ENCODE data around the gene CSTF2T.
"Not testable (repeated sequence)": the region's sequence is repeated elsewhere in the genome, so short reads cannot be mapped to it uniquely, and the experiment has no call there.

The CSTF2T gene

DNA sequence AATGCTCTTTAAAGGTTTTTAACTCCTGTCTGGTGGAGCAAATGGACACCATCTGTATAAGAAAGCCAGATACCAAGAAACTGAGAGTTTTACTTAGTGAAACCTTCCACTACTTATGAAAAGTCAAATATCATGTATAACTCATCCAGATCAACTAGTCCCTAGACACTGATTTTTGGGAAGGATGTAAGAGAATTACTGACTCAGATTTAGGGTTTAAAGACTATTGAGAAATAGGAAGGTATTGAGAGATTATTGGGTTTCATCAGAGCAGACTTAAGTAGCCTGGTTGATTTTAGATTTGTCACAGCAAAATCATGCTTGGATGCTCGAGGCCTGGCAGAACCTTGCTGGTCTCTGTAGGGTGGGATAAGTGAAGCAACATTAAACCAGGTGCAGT, 3.1 kb downstream of the CSTF2T start:
- DNase-seq (ENCODE audit: low read depth), result no peak

DNA sequence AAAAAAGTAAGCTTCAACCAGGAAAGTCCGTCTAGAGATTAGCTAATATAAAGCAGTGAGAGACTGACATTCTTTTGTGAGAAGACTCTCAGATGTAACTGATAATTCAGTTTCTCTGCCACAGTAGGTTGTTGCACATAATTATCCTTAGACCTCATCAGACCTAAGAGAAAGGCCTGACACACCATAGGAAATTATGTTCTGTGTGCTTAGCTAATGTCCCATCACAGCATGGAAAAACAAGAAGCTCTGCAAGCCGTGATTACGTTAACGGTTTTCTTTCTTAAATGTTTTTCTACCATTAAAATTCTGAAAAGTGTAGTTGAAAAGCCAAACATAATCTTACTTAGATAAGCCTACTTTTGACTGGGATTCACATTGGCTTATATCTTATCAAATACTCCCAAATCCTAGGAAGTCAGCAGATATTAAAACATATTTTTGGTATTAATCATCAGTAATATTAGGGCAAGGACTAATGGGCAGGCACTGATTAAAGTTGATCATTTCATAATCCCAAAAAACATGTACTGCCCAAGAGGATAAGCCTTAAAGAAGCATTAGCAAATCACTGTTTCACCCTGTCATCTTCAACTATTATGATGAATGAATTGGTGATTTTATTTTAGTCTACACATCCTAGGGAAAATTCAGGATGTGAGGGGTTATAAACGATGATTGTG, 5.2 kb downstream of the CSTF2T start:
- no peak for DNase-seq (ENCODE audit: low read depth)

DNA sequence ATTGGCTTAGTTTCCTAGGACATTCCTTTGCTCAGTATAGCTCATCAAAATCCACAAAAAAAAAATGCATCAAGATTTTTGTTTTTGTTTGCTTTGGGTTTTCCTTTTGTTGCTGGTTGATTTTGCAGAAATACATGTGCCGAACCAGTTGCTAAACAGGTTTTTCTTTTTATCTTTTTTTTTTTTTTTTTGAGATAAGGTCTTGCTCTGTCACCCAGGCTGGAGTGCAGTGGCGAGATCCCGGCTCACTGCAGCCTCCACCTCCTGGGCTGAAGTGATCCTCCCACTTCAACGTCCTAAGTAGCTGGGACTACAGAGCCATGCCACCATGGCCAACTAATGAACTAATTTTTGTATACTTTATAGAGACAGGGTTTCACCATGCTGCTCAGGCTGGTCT, 8.3 kb downstream of the CSTF2T start:
- no peak for DNase-seq (ENCODE audit: low read depth)

DNA sequence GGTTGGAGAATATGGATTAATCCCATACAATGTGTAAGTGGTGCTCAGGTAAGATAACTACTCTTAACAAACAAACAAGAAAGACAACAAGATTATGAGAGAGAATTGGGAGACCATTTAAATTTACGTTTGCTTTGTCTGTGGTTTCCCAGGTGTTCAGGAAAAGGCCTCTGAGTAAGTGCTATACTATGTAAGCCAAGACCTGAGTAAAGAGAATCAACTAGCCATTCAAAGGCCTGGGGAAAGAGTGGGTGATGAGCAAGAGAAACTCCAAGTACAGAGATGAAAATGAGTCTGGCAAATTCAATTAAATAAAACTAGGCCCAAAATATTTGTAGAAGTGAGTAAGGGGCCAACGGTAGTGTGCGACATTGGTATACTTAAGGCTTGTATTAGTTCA, 9.9 kb downstream of the CSTF2T start:
- DNase-seq (ENCODE audit: low read depth), result no peak

DNA sequence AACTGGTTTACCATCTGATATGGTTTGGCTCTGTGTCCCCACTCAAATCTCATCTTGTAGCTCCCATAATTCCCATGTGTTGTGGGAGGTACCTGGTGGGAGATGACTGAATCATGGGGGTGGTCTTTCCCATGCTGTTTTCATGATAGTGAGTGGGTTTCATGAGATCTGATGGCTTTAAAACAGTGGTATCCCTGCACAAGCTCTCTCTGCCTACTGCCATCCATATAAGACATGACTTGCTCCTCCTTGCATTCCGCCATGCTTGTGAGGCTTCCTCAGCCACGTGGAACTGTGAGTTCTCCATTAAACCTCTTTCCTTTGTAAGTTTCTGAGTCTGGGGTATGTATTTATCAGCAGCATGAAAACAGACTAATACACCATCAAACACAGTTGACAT, 10.6 kb downstream of the CSTF2T start:
- DNase-seq (ENCODE audit: low read depth), result not testable (repeated sequence)

DNA sequence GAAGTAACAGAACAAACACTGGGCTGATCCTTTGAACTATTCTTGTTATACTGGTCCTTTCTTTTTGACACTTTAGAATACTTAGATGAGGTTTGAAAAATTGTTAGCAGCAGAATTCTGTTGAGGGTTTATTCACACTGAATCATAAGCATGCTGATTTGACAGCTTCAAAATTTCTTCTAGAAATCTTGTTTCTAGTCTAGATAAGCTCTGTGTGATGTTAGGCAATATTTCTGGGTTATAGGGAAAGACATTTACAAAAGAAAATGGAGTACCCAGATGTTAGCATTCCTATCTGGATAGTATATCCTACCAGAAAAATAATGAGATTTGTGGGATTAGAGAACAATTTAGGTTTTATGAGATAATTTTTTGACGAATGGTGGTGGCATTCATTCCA, 12.1 kb downstream of the CSTF2T start:
- DNase-seq (ENCODE audit: low read depth), result no peak

DNA sequence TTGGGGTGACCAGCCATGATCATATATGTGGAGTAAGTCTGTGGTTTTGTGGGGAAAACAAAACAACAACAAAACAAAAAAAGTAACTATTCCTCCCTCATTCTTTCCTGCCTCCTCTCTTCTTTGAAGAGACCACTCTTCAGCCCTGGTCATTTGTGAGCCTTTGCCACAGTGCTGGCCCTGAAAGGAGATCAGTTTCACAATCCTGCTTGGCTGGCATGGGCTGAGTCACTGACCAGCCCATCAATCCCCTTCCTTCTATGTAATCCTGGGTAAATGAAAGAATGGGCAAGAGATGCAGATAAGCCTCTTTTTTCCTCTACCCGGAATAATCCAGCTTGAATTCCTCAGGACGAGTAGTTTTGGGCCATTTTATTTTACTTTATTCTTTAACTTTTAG, 13.6 kb downstream of the CSTF2T start:
- no peak for DNase-seq (ENCODE audit: low read depth)

DNA sequence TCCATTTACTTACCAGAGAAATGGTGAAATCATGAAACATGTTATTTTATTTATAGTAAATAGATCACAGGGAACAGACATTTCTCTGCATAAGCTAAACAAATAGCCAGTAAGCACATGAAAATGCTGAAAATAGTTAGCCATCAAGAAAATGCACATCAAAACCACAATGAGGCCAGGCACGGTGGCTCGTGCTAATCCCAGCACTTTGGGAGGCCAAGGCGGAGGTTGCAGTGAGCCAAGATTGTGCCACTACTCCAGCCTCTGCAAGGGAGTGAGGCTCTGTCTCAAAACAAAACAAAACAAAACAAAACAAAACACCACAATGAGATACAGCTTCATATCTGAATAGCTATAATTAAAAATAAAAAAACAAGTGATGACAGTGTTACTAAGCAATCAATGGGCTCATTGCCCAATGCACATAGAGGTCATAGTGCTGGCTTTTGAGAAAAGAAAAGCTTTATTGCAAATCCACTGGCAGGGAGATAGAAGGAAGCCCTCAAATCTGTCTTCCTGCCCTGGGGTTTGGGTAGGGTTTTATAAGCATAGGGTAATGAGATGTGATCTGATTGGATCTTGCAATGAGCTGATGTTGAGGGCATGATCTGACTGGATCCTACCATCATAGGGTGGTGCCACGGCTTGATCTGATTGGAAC, 16.2 kb downstream of the CSTF2T start:
- no peak for DNase-seq (ENCODE audit: low read depth)

DNA sequence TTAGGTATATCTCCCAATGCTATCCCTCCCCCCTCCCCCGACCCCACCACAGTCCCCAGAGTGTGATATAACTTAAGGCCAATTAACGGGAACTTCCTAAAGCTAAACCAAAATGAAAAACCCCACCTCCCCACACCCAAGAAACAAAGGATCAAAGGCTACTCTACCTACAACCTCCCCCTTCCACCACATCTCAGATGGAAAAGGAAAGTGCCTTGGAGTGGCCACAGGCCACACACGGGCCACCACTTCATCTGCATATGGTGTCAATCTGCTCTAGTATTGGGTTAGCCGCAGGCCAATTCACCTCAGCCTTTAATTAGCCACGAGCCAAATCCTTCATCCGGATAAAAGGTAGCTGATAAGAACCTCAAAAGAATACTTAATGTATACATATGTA, 19.6 kb downstream of the CSTF2T start:
- no peak for DNase-seq (ENCODE audit: low read depth)

DNA sequence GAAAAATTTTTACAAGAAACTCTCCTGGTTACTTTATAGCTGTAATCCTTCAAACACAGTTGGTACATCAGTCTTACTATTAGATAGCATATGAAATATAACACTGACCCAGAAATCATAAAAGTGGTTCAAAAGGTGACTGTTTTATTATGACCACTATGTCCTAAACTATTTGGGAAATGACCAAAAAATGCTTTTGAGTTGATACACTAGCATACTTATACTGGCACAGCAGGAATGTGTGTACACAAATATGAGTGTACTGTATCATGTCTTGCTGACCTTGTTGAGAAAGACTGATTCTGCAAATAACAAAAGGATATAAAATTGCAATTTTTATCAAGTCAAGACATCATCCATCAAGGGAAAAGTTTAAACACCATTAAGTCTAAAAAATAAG, 24.3 kb downstream of the CSTF2T start:
- DNase-seq (ENCODE audit: low read depth), result no peak

DNA sequence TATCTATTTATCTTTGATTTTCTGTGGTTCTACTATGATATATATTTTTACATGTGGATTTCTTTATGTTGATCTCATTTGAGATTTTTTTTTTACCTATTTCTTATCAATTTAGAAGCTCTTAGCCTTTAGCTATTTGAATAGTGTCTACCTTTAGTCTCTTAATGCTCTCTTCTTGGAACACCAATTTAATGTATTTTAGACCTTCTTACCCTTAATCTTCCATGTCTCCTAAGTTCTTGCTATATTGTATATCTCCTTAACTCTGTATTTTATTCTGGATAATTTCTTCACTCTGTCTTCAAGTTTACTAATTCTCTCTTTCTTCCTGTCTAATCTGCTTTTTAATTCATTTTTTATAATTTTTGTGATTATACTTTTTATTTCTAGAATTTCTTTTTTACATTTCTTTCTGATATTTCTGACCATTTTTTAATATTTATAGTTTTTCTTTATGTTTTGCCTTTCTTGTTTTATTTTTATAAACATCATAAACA, 27.3 kb downstream of the CSTF2T start:
- no peak for DNase-seq (ENCODE audit: low read depth)

DNA sequence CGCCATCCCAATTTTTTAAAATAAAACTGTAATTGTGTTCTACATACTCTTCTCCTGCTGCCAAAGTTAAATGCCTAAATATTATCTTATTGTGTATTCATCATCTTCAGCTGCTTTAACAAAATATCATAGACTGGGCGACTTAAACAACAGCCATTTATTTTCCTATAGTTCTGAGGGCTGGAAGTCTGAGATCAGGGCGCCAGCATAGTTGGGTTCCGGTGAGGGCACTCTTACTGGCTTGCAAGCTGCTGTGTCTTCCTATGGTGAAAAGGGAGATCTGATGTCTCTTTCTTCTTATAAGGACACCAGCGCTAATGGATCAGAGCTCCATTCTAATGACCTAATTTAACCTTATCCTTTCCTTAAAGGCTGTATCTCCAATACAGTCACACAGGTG, 30.4 kb downstream of the CSTF2T start:
- DNase-seq (ENCODE audit: low read depth), result no peak

DNA sequence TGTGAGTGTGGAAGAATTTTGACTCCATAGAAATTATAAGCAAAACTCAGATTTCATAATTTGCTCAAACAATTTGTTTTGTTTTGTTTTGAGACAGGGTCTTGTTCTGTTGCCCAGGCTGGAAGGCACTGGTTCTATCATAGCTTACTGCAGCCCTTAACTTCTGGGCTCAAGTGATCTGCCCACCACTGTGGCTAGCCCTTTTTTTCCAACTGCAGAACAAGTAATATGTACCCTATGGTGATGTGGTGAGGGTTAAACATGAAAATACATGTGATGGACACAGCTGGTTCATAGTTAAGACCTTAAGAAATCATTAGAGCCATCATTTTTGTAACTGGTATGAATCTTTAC, 31.1 kb downstream of the CSTF2T start:
- no peak for DNase-seq (ENCODE audit: low read depth)

DNA sequence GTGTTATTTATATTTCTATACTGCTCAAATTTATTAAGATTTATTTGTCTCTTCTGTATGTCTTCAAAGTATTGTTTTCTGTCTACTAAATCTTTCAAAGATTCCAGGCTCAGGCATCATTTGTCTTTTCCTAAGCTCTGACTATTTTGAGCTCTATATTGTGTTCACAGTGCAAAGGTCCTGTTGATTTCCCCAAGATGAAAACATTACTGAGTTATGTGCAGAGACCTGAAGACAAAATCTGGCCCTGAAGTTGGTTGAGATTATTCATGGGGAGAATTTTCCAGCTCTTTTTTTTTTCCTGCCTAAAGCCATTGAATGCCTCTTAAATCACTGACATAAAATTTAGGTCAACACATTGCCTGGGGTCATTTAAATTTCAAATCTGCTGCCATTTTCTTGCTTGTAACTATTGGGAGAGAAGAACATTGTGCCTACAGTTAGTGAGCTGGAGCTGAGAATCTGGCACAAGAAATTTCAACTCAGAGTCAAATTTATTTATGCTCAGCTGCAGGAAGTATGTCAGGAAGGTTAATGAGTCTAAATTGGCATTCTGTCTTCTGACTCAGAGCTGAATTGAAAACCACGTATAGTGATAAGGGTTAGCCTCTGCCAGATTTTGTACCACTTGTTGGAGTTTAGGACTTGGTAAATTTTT, 31.6 kb downstream of the CSTF2T start:
- no peak for DNase-seq (ENCODE audit: low read depth)

DNA sequence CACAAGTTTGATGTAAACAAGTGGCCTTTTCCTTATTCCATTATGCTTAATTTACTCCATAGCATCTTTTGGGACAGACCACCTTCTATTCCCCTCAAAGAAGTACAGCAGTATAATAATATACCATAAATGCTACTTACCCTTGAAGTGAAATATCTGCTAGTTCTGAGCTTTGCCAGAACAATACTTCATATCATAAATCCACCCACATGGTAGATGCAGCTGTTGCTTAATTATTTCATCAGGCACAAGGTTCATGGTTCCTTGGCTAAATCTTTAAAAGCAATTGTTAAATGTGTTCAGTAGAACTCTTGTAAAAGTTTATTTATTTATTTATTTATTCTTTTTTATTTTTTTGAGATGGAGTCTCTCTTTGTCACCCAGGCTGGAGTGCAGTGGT, 32.9 kb downstream of the CSTF2T start:
- DNase-seq (ENCODE audit: low read depth), result no peak

DNA sequence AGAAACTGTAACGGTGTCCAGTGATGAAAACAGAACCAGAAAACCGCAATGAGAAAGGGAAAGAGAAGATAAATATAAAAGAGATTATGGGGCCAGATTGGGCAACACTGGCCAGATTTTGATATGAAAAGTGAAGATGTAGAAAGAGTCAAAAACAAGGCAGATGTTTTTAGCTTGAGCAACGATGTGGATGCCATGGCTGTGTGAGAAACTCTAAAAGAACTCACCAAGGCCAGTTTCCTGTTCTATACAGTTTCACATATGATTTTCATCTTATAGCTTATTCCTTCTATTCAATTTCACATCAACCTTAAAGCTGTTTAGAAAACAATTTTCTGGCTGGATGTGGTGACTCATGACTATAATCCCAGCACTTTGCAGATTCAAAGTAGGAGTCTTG, 36.3 kb downstream of the CSTF2T start:
- DNase-seq (ENCODE audit: low read depth), result no peak

DNA sequence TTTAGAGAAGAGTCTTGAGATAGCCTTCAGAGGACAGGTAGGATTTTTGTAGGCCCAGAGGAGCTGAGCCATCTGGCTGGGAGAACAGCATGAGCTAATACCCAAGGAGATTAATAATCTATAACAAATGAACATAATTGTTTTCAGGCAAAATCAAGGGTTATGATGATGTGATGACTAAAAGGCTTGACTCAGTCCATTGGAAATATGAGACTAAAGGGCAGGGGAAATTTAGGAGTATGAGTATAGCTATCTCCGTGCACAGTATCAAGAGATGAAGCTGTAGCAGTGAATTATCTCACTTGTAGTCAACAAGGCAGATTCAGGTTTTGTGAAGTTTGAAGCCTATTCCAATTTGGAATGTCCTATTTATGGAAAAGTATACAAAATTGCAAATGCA, 40.1 kb downstream of the CSTF2T start:
- DNase-seq (ENCODE audit: low read depth), result no peak

DNA sequence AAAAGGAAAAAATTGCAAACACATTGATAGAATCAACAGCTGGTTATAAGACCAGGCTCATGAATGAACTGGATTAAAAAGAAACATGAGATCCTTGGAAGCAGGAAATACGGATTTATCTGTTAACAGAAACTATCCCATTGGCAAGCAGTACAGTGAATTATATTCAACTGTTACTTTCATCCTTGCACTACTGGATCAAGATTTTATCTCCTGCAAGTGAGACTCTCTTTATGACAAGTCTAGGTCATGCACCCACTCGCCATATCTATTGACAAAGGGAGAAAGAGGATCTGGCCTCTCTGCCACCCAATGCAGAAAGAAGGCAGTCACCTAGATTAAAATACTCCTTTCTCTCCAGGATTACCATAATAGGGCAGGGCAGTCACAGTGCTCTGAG, 41.4 kb downstream of the CSTF2T start:
- no peak for DNase-seq (ENCODE audit: low read depth)

DNA sequence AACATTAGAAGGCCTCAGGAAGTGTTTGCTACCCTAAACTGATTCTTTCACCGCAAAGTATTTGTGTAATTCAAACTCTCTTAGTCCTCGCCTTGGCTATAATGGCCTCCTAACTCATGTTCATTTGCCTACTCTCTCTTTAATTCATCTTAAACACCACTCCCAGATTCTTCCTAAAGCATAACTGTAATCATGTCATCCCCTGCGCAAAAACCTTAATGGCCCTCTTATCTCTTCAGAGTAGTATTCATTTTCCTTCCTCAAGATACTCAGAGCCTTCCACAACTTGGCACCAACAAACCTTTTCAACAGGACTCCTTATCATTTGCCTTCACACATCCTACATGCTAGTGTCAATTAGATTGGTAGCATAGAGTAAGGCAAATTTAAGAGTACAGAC, 42.9 kb downstream of the CSTF2T start:
- no peak for DNase-seq (ENCODE audit: low read depth)

DNA sequence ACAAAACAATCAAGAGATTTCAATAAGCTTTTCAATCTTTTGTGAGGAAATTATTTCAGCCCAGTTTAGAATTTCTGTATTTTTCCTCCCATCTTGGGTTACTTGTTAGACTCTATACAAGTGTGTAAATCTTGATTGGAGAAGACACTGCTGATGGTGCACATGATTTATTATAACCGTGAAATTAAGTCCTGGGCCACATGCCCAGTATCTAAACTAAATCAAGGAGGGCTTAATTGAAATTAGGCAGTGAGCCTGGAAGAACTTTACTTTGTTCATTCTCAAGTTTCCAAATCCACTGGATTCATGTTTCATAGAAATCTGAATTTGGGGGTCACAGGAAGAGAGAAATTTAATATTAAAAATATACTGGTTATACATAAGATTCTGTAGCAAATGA, 44.5 kb downstream of the CSTF2T start:
- no peak for DNase-seq (ENCODE audit: low read depth)

DNA sequence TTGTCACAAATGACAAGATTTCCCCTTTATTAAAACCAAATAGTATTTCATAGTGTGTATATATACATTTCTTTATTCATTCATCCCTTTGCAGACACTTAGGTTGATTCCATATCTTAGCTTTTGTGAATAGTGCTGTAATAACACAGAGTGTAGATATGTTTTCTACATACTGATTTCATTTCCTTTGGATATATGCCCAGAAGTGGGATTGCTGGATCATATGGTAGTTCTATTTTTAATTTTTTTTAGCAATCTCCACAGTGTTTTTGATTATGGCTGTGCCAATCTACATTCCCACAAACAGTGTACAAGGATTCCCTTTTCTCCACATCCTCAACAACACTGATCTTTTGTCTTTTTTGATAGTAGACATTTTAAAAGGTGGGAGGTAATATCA, 46.4 kb downstream of the CSTF2T start:
- DNase-seq (ENCODE audit: low read depth), result no peak

DNA sequence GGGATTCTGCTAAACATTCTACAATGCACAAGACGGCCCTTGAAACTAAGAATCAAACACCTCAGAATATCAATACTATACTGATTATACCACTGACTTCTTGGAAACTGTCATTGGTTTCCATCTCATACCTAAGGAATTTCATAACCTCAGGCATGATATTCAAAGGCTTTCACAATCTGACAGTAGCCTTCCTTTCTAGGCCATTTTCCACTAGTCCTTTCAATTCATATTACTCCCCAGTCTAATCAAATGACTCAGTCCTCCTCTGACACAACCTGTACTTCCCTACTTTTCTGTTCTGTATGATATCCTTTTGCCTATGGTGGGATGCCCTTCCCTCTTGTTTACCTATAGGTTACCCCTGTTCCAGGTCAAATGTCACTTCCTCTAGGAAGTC, 48.3 kb downstream of the CSTF2T start:
- no peak for DNase-seq (ENCODE audit: low read depth)

DNA sequence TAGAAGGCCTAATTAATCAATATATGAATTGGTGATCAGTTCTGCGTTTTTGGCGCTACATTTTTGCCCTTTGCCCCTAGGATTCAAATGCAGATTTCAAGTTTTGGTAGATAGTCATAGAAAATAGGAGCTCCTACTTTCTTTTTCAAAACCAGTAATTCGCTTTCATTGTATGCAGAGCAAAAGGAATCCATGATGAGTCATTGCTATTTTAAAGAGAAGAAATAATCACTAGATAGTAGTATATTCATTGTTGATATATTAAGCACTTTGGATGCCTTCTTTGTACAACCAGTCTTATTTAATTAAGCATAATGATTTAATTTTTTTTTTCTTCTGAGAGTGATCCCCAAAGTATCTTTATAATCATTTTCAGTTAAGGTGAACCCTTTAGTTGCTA, 50.3 kb downstream of the CSTF2T start:
- no peak for DNase-seq (ENCODE audit: low read depth)

All from activated gamma-delta T cell treated with anti-CD3 and anti-CD28 coated beads, Interleukin-2, amount 50 U/mL, for 16 hours (primary cell).